Stimulated activated CD4-positive, alpha-beta T cell treated with anti-CD3 and anti-CD28 coated beads, Interleukin-4, amount 100 ng/mL, for 24 hours (primary cell): ENCODE data around the gene RIMBP2.
"Not testable (repeated sequence)": the region's sequence is repeated elsewhere in the genome, so short reads cannot be mapped to it uniquely, and the experiment has no call there.

ENCODE experiments used
- DNase-seq: peaks from one replicate; pipeline ENCODE4 v3.0.0-alpha.2; 2020

Gene RIMBP2

GRCh38 chr12:130705178-130705822 lies 10.8 kb downstream of the RIMBP2 start:
- no peak for DNase-seq

GRCh38 chr12:130704606-130705005 lies 11.5 kb downstream of the RIMBP2 start:
- DNase-seq: no peak

GRCh38 chr12:130703733-130704375 lies 12.2 kb downstream of the RIMBP2 start:
- no peak for DNase-seq

- DNase-seq: no peak
Observed at GRCh38 chr12:130702966-130703732, 12.9 kb downstream of the RIMBP2 start.

- no peak for DNase-seq
Observed at GRCh38 chr12:130701402-130701744, 14.7 kb downstream of the RIMBP2 start.

- DNase-seq: no peak
Observed at GRCh38 chr12:130700492-130701401, 15.4 kb downstream of the RIMBP2 start.

GRCh38 chr12:130698106-130698505 lies 18.0 kb downstream of the RIMBP2 start:
- no peak for DNase-seq

- DNase-seq: no peak
Observed at GRCh38 chr12:130696379-130697100, 19.6 kb downstream of the RIMBP2 start.

GRCh38 chr12:130695061-130695460 lies 21.0 kb downstream of the RIMBP2 start:
- DNase-seq: no peak

- no peak for DNase-seq
Observed at GRCh38 chr12:130689408-130690405, 26.4 kb downstream of the RIMBP2 start.

GRCh38 chr12:130688999-130689398 lies 27.1 kb downstream of the RIMBP2 start:
- DNase-seq: not testable (repeated sequence)

GRCh38 chr12:130687796-130688778 lies 28.0 kb downstream of the RIMBP2 start:
- no peak for DNase-seq

GRCh38 chr12:130687190-130687589 lies 28.9 kb downstream of the RIMBP2 start:
- DNase-seq: no peak

GRCh38 chr12:130686511-130686991 lies 29.5 kb downstream of the RIMBP2 start:
- no peak for DNase-seq

GRCh38 chr12:130685850-130686249 lies 30.2 kb downstream of the RIMBP2 start:
- no peak for DNase-seq

- no peak for DNase-seq
Observed at GRCh38 chr12:130685250-130685787, 30.8 kb downstream of the RIMBP2 start.

GRCh38 chr12:130683811-130684210 lies 32.3 kb downstream of the RIMBP2 start:
- DNase-seq: no peak

GRCh38 chr12:130683080-130683479 lies 33.0 kb downstream of the RIMBP2 start:
- no peak for DNase-seq

GRCh38 chr12:130680451-130680990 lies 35.6 kb downstream of the RIMBP2 start:
- no peak for DNase-seq
